Medulla oblongata (tissue), 1 donor: ENCODE measurements around the gene MERTK.

Source experiments
- DNase-seq: peaks from one replicate; pipeline ENCODE4 v3.0.0-alpha.2; 2015; ENCODE audit errors: extremely low spot score

The MERTK gene

DNA sequence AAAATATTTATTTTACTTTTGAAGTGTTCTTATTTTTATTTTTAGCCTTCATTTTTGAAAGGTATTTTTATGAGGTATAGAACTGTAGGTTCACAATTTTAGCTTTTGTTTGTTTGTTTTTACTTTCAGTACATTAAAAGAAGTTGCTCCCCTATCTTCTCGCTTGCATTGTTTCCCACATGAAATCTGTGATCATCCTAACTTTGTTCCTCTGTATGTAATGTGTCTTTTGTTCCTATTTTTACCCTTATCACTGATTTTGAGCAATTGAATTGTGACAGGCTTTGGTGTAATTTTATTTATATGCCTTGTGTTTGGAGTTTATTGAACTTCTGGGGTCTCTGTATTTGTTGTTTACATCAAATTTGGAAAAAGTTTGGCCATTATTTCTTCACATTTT, 78.8 kb downstream of the MERTK start:
- DNase-seq = no peak

DNA sequence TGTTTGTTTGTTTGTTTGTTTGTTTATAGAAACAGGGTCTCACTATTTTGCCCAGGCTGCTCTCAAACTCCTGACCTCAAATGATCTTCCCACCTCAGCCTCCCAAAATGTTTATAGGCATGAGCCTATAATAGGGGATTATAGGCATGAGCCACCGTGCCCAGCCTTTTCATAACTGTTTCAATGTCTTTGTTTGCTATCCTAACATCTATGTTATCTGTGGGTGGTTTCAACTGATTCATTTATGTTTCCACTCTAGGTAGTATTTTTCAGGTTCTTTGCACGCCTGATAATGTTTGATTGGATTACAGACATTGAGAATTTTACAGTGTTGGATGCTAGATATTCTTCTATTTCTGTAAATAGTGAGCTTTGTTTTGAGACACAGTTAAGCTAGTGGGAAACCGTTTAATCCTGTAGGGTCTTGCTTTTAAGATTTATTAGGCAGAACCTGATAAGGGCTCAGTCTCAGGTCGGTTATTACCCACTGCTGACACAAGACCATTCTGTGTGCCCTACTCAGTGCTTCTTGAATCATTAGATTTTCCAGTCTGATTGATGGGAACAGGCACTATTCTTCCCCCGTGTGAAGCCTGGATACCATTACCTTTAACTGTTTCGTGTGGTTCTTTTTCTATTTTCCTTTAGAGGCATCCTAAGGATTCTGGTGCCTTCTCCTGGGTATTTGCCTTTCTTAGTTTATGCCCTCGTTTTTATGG, 80.2 kb downstream of the MERTK start:
- no peak for DNase-seq

DNA sequence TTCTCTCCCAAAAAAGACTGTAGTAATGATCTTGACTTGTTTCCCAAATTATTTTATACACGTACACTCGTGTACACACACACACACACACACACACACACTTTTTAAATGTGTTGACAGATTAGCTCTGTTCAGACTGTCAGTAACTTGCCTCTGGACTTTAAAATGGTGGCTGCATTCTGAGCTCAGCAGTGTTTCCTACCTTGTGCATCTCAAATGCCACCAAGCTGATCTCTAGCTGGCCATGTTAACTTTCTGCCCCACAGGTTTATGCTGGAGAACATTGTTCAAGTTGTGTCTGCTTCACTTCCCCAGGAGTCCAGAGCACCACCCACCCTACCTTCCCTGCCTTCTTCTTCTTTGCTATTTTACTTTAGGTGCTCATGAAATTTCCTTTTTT, 83.3 kb downstream of the MERTK start:
- no peak for DNase-seq

DNA sequence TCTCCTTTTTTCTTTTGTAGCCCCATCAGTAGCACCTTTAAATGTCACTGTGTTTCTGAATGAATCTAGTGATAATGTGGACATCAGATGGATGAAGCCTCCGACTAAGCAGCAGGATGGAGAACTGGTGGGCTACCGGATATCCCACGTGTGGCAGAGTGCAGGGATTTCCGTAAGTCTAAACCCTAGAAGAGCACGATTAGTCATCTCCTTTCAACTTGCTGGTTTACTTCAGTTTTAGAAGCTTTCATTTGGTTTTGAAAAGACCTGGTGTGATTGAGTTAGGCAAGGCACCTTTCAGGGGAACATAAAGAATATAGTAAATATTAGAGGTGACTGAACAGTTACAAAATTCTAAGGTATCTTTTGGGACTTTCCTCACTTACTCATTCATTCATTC, 84.4 kb downstream of the MERTK start:
- DNase-seq = no peak

DNA sequence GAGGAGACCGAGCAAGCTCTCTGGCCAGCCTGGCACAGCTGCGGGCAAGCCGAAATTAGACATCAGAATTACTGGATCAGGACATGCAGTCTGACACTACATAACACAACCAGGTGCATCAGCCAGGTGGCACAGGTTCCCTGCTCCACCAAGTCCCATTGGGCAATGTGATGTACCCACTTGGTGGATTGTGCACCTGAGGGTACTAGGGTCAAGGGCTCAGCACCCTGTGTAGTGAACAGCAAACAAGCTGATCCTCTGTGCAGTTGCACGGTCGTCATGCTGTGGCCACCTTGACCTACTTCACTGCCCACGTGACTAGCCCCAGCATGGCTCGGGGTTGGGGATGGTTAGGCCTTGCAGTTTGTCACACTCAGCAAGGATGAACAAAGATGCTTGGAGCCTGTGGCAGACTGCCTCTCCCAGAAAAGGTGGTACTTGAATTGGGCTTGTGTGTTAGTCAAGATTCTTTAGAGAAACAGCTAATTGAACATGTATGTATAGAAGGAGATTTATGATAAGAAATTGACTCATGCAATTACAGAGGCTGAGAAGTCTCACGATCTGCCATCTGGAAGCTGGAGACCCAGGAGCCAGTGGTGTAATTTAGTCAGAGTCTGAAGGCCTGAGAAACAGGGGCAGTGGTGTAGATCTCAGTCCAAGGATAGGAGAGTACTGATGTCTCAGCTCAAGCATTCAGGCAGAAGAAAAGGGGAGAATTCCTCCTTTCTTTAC, 85.2 kb downstream of the MERTK start:
- no peak for DNase-seq

DNA sequence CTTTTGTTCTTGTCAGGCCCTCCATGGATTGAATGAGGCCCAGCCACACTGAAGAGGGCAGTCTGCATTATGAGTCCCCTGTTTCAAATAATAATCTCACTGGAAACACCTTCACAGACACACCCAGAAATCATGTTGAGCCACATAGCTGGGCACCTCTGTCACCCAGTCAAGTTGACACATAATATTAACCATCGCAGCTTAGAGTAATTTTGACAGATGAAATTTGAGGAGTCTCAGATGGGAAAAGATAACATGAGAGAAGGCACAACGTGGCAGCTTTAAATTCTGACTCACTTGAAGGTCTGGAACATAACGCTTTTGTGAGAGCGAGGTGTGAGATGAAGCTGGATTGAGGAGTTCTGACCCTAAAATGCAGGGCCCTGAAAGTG, 85.8 kb downstream of the MERTK start:
- DNase-seq = no peak

DNA sequence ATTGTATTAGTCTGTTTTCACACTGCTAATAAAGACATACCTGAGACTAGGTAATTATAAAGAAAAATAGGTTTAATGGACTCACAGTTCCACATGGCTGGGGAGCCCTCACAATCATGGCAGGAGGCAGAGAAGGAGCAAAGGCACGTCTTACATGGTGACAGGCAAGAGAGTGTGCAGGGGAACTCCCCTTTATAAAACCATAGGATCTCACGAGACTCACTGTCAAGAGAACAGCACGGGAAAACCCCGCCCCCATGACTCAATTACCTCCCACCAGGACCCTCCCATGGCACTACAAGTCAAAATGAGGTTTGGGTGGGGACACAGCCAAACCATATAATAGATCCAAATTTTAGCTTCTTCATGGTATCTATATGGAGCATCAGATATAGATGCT, 87.1 kb downstream of the MERTK start:
- no peak for DNase-seq

DNA sequence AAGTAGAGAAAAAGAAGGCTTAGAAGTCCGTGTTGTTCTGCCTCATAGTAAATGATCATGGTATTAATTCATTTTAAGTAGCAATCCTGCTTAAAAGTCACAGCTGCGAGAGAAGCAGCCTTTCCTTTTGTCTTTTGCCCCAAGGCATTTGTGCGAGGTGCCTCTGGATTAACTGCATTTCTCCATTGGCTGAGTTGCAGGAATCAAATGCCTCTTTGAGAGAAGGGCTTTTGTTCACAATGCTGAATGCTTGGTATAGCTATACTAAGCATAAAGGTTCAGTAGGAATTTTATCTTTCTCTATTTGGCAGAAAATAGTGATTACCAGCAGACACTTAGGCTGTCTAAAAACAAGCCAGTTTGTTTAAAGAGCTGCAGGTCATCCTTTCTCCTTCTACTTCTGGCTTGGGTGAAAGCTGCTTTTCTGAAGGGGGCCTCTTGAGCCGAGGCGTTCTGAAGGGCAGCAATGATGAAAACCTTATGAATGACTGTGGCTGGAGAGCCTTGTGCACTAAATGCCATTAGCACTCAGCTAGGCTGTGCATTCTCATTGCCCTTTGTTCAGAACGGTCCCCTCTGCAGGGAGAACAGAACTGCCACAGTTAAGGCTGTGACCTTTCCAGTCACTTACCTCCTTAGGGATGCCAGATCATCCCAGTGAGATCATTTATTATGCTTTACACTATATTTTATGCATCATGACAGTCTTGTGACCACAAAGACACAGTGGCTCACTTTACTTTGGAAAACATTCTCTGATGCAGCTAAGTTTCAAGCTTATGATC, 87.9 kb downstream of the MERTK start:
- no peak for DNase-seq

DNA sequence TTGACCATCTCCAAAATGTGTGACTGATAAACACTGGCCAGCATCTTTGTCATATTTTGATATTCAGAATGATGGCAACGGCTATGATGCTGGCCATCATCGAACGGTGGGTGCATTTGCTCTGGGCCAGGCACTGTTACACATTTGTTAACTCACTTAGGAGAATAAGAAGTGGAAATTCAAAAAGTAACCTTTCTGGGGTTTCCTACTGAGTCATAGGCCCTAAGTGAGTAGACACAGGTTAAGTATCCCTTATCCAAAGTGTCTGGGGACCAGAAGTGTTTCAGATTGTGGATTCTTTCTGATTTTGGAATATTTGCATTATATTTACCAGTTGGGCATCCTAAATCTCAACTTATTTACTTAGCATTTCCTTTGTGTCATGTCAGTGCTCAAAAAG, 92.0 kb downstream of the MERTK start:
- no peak for DNase-seq

DNA sequence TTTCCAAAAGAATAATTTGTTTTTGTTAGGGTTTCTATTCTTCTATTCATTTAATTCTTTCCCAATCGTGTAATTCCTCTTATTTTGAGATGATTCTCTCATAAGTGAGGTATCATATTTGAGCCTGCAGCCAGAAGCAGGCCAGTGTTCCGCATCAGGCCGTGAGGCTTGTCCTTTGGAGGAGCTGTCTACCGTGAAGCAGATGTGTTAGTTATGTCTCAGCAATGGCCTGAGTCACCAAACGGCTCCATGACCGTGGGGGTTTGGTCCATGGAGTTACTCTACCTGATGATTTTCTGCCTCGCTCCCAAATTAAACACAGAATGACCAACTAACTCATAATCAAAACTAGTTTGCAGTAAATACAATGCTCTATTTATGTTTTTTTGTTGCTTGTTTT, 92.4 kb downstream of the MERTK start:
- DNase-seq = no peak

DNA sequence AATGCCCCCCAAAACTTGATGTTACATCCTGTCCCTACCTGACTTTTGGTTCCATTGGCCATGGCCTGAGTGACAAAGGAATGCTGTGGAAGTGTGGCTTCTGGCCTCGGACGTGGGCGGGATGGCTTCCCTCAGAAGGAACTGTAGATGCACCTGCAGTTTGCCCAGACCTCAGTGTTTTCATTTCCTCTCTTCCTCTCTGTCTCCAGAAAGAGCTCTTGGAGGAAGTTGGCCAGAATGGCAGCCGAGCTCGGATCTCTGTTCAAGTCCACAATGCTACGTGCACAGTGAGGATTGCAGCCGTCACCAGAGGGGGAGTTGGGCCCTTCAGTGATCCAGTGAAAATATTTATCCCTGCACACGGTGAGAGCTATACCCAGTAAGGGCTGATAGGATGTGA, 95.6 kb downstream of the MERTK start:
- peak; percentile 37 for DNase-seq

DNA sequence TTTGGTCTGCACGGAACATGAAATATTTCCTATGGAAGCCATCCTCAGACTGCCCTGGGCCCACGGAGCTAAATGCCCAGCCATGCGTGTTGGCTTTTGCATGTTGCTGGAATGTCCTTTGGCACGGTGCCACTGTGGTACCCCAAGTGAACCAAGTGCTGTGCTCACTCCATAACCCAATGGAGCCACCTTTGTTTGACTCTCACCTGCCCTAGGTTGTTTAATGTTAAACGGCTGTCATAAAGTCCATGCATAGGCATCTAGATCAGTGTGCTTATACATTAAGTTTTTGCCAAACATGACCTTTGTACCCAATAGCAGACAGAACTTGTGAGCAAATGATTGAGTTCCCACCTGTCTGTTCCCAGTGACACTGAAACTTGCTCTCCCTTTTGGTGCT, 96.7 kb downstream of the MERTK start:
- no peak for DNase-seq

DNA sequence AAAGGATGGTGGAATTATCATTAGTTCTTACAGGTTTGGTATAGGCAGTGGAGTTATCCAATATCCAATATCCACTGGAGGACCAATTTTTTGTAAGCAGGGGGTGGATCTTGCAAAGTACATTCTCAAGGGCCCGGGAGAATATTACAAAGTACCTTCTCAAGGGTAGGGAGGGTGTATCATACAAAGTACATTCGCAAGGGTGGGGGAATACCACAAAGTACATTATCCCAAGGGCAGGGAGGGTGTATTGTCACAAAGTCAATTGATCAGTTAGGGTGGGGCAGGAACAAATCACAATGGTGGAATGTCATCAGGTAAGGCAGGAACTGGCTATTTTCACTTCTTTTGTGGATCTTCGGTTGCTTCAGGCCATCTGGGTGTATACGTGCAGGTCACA, 101.4 kb downstream of the MERTK start:
- no peak for DNase-seq

DNA sequence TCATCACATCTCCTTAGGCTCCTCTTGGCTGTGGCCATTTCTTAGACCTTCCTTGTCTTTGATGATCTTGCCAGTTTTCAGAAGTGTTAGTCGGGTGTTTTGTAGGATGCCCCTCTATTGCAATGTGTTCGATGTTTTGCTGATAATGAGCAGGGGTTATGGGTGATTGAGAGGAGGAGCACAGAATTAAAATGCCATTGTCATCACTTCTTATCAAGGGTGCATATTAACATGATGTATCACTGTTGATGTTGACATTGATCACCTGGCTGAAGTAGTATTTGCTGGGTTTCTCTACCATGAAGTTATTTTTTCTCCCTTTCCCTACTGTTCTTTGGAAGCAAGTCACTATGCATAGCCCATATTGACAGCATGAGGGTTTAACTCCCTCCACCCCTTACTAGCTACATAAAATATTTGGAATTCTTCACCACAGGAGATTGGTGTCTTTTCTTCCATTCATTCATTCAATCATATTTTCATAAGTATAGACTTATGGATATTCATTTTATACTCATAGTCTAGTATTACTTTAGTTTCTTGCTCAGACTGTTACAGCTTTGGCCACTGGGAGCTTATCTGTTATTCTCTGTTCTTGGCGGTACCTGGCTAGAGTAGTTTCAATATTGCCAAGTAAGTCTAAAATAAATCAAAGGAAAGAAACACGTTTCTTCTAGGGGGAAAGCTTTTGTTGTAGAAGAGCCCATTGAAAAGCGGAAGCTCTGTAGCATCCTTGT, 102.2 kb downstream of the MERTK start:
- DNase-seq = no peak

DNA sequence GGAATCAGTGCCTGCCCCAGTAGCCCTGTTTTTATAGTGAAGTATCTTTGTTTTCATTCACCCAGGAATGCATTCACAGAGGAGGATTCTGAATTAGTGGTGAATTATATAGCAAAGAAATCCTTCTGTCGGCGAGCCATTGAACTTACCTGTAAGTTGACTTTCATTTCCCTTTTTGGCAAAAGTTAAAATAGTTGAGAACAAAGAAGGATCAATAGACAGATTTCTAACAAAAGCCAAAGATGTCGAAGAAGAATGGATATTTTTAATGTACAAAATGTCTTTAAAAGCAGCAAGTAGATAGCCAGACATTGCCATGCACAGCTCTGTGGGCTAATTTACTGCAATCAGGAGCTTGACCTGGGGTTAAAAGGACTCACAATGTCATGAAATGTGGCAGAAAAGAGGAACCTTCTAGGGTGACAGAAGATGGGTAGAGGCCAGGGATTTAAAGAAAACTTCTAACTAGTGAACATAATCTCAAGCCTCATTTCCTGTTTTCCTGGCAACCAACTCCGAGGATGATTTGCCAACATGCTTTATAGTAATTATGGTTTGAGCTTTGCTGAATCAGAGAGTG, 102.8 kb downstream of the MERTK start:
- DNase-seq = peak; percentile 53

DNA sequence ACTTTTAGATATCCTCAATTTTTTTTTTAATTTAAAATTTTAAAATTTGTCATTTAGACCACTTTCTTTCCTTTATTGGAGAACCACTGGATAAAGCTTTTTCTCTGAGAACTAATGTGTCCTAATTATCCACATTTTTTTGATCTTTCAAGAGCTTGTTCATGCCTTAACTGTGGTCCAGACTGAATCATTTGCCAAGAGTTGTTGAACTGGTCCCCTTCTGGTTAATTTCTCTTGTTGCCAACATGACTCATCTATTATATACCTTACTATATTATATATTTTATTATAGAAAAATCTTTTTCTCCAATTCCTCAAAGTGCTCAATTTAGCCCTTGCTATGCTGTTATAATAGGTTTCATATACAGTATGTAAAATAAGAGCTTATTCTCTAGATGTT, 103.5 kb downstream of the MERTK start:
- DNase-seq = no peak

DNA sequence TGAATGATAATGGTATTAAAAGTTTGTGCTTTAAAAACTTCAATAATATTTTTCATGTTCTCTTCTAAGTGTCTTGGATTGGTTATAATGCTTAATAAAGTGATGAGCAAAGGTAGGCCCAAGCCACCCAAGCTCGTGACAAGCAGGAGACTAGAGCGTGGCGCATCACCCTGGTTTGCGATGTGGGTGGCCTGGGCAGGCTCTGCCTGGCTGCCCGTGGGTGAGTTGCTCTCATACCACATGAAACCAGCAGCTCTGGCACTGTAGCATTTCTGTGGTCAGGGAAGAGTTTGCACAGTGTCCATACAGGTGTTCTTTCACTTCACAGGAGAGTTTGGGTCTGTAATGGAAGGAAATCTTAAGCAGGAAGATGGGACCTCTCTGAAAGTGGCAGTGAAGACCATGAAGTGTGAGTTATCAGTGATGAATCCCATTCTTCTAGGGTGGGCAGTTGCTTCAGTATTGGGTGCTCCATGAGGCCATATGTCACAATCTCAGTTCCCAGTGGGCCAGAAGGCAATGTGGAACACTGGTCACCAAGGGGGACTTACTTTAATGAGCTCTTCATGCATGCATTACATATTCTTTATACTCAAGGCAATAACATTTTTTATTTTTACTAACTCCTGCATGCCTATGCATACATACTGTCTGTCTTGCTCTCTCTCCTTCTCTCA, 105.3 kb downstream of the MERTK start:
- DNase-seq = no peak

DNA sequence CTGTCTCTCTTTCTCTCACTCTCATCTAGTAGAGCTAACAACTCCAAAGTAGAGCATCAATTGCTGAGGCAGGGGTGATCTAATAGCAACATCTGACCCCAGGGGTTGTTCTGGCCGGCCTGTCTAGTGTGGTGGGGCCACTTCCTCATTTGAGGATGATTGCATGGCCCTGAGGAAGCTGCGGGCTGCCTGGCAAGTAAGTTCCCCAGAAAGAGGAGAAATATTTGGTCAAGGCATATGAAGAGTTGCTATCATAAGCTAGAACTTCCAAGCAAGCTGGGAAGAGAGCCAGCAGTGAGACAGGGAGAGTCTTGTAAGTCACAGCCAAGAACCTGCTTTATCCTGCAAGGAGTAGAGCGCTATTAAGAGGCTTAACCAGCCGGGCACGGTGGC, 105.8 kb downstream of the MERTK start:
- DNase-seq = peak; percentile 86

DNA sequence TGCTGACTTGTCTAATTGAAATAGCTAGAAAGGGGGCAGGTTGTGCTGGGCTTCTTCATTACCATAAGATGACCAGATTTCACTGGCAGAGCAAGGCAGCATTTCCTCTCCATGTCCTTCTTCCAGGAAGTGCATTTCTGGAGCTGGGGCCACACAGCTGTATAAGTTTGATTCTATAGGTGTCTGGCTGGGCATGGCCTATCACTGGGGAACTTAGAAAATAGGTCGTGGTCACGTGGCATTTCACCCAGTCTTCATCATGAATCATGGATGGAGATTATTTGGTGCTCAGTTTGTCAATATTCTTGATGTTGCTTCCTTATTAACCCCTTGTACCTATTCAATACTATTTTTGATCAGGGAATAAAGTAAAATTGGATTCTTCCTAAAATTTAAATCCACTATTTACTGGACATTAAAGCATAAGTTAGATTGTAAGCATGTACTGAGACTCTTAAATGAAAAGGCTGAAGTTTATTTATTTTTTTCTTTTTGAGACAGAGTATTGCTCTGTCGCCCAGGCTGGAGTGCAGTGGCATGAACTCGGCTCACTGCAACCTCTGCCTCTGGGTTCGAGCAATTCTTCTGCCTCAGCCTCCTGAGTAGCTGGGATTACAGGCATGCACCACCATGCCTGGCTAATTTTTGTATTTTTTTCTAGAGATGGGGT, 107.1 kb downstream of the MERTK start:
- no peak for DNase-seq

DNA sequence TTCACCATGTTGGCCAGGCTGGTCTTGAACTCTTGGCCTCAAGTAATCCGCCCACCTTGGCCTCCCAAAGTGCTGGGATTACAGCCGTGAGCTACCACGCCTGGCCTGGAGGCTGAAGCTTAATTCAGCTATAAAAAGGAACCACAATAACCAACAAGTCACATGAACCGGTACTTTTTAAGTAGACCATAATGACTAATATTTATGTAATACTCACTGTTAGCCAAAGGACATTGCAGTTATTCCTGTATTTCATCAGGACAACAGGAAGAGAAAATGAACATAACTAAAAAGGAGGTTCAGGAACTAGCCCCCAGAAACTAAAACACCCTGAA, 107.6 kb downstream of the MERTK start:
- DNase-seq = no peak

DNA sequence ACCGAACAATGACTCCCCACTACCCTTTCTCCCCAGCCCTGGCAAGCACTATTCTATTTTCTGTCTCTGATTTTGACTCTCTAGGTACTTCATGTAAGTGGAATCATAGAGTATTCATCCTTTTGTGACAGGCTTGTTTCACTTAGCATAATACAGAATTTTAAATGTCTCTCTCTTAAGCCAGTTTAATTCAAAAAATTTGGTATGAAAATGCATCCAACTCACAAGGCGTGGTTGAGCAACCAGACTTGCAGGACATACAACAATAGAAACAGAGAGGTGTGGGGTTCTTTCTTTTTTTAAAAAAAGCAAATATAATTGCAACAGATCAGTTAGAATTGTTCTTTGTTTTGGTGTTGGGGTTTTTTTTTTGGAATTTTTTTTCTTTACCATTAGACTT, 109.1 kb downstream of the MERTK start:
- DNase-seq = no peak
